Measurements from ENCODE around the gene PWWP2A. TPM values are rescaled to one million over a fixed set of nuclear protein-coding genes. Genes with fewer than 3 reads are reported as not detected.

Gene PWWP2A
- polyA plus RNA-seq, 1 experiment: 15.1 TPM

GRCh38 chr5:160158087-160158486 is 38.8 kb upstream of the PWWP2A start:
- POLR2A ChIA-PET: no interaction called here
- Histone ChIP-seq H3K27me3 (ENCODE audit: control insufficient read depth, insufficient read depth, low read length) (no peaks in the 10 kb centered on the region), H3K4me3 (ENCODE audit: low read depth, low read length) (no peak overlapping the region), H3K27ac (ENCODE audit: low read depth, low read length) (no peak overlapping the region), H3K9me3 (ENCODE audit: control insufficient read depth, insufficient read depth, low read length) (no peaks in the 10 kb centered on the region)
- CTCF ChIA-PET: no interaction called here
- TF ChIP-seq CTCF (IDR thresholded peaks at IDR 0.05; ENCODE audit: low read depth, low read length): no peak
- DNase-seq (ENCODE audit: low read depth, low spot score): no peak

- Histone ChIP-seq H3K27ac (ENCODE audit: low read depth, low read length) (no peak overlapping the region), H3K4me3 (ENCODE audit: low read depth, low read length) (no peak overlapping the region), H3K9me3 (ENCODE audit: control insufficient read depth, insufficient read depth, low read length) (no peaks in the 10 kb centered on the region), H3K27me3 (ENCODE audit: control insufficient read depth, insufficient read depth, low read length) (no peaks in the 10 kb centered on the region)
- ChIA-PET CTCF (interaction anchor here (0.7 to 1.5 kb wide), 2 partner anchors 133 to 185 kb away, joined by 3 to 5 read pairs; no protein-coding TSS in a partner anchor), POLR2A (no interaction called here)
- no peak for DNase-seq (ENCODE audit: low read depth, low spot score)
- TF ChIP-seq CTCF (IDR thresholded peaks at IDR 0.05; ENCODE audit: low read depth, low read length): no peak
Measured at GRCh38 chr5:160155017-160155750, 35.9 kb upstream of the PWWP2A start.

GRCh38 chr5:160152901-160153300 is 33.7 kb upstream of the PWWP2A start:
- no peak overlapping the region for H3K27ac ChIP-seq (ENCODE audit: low read depth, low read length)
- no peaks in the 10 kb centered on the region for H3K27me3 ChIP-seq (ENCODE audit: control insufficient read depth, insufficient read depth, low read length)
- no peak for DNase-seq (ENCODE audit: low read depth, low spot score)
- H3K9me3 ChIP-seq (ENCODE audit: control insufficient read depth, insufficient read depth, low read length): no peaks in the 10 kb centered on the region
- POLR2A ChIA-PET: no interaction called here
- H3K4me3 ChIP-seq (ENCODE audit: low read depth, low read length): no peak overlapping the region
- CTCF ChIA-PET: no interaction called here
- TF ChIP-seq CTCF (IDR thresholded peaks at IDR 0.05; ENCODE audit: low read depth, low read length): no peak

GRCh38 chr5:160152287-160152686 is 33.0 kb upstream of the PWWP2A start:
- ChIA-PET CTCF (no interaction called here), POLR2A (no interaction called here)
- no peak overlapping the region for H3K4me3 ChIP-seq (ENCODE audit: low read depth, low read length)
- DNase-seq (ENCODE audit: low read depth, low spot score): no peak
- H3K27me3 ChIP-seq (ENCODE audit: control insufficient read depth, insufficient read depth, low read length): no peaks in the 10 kb centered on the region
- no peaks in the 10 kb centered on the region for H3K9me3 ChIP-seq (ENCODE audit: control insufficient read depth, insufficient read depth, low read length)
- H3K27ac ChIP-seq (ENCODE audit: low read depth, low read length): no peak overlapping the region
- TF ChIP-seq CTCF (IDR thresholded peaks at IDR 0.05; ENCODE audit: low read depth, low read length): no peak

- ChIA-PET POLR2A (no interaction called here), CTCF (no interaction called here)
- Histone ChIP-seq H3K27ac (ENCODE audit: low read depth, low read length) (no peak overlapping the region), H3K9me3 (ENCODE audit: control insufficient read depth, insufficient read depth, low read length) (no peaks in the 10 kb centered on the region), H3K4me3 (ENCODE audit: low read depth, low read length) (no peak overlapping the region), H3K27me3 (ENCODE audit: control insufficient read depth, insufficient read depth, low read length) (no peaks in the 10 kb centered on the region)
- TF ChIP-seq CTCF (IDR thresholded peaks at IDR 0.05; ENCODE audit: low read depth, low read length): no peak
- no peak for DNase-seq (ENCODE audit: low read depth, low spot score)
Measured at GRCh38 chr5:160151017-160151416, 31.8 kb upstream of the PWWP2A start.

All from AG04450 (cell line).